LNCAP (cell line): ENCODE data around the gene SPDYC.

Experiments
- CTCF ChIP-seq: fragments of 450-650 bp; IDR thresholded peaks from 2 replicates; pipeline ENCODE4 v1.5.1; 2017; ENCODE audit warnings: mild to moderate bottlenecking

The SPDYC gene

GRCh38 chr11:65188486-65188885 is 18.5 kb downstream of the SPDYC start:
- TF ChIP-seq CTCF = no peak

GRCh38 chr11:65189191-65189590 is 19.2 kb downstream of the SPDYC start:
- no peak for TF ChIP-seq CTCF

GRCh38 chr11:65194564-65194963 is 24.5 kb downstream of the SPDYC start:
- no peak for TF ChIP-seq CTCF

GRCh38 chr11:65204143-65204542 is 34.1 kb downstream of the SPDYC start:
- TF ChIP-seq CTCF = no peak

GRCh38 chr11:65204646-65205601 is 34.9 kb downstream of the SPDYC start:
- TF ChIP-seq CTCF = peak; percentile 97

- TF ChIP-seq CTCF = no peak
Observed at GRCh38 chr11:65205602-65205967, 35.6 kb downstream of the SPDYC start.

GRCh38 chr11:65206441-65206841 is 36.4 kb downstream of the SPDYC start:
- no peak for TF ChIP-seq CTCF
